HL-60/S4 treated with phorbol 12-myristate 13-acetate at 8.2 ng/mL for 4 days and 3 days (cell line): ENCODE measurements around the gene SUGCT.

Source experiments
- in situ Hi-C: fragments of 300-500 bp; cut with MboI; formaldehyde crosslinking; loops from 2 replicates; pipeline ENCODE4 v1.15.0; 2022; ENCODE audit warnings: low sequenced_read_pairs

The SUGCT gene

DNA sequence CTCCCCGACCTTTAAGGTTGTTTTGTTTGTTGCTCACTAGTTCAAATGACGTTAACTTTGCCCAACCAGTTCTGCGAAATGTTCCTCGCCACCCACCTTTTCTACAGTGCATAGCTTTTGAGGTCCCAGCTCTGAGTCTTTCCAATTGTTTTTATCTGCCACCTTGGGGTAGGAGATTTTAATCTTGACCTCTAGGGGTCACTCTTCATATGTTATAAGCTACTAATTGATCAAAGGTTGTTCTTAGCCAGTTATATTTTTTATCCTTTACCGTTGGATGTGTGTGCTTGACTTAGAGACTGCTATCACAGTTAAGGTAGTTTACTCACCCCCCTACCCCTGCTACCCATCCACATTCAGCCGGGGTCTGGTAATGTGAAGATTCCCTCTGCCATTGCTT is 372.4 kb downstream of the SUGCT start:
- in situ Hi-C loops: no loop called here

DNA sequence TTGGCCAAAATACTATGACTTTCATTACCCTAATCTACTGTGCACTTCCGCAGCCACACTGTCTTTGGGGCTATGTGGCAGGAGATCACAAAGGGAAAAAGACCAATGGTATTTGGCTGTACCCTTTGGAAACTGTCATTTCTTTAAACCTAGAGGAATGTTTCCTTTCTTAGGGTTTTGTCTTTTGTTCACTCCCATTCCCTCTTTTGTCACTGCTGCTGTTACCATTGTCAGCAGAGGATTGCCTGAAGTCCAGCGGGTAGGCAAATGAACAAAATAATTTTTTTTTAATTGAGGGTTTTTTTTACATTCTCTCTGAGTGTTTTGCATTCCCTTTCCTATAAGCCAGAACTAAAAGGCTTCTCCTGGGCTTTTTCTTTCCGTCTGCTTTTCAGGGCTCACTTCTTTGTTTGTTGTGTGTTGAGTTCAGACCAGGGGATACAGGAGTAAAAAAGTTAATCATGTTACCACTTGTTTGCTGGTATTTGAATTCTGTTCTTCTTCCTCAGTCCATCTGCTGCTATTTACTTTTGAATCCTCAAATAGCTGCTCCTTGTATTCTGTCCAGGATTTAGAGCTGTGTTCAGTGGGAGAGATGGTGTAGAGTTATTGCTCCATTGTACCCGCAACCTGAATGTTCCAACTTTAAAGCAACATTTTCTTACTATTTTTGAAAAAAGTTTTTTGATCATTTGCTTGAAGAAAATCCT is 374.6 kb downstream of the SUGCT start:
- in situ Hi-C loops: no loop called here

DNA sequence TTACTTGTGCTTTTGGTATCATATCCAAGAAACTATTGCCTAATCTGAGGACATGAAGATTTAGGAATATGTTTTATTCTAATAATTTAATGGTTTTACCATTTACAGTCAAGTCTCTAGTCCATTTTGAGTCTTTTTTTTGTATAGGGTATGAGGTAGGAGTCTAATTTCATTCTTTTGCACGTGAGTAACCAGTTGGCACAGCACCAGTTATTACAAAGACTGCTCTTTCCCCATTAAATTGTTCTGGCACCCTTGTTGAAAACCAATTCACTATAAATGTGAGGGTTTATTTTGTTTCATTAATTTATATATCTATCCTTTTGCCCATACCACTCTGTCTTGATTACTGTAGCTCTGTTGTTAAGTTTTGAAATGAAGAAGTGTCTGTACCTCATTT is 381.6 kb downstream of the SUGCT start:
- in situ Hi-C loops: no loop called here

DNA sequence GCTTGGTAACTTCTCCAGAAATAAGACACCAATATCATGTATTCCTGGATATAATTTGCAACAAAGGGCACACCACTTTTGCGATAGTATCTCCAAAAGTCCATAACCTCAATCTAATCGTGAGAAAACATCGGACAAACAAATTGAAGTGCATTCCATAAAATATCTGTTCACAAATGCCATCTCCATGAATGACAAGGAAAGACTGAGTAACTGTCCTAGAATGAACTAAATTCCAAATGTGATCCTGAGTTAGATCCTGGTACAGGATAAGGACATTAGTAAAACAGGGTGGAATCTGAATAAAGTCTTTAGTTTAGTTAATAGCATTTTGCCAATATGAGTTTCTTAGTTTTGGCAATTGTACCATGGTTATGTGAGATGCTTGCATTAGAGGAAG is 384.2 kb downstream of the SUGCT start:
- in situ Hi-C loops: no loop called here

DNA sequence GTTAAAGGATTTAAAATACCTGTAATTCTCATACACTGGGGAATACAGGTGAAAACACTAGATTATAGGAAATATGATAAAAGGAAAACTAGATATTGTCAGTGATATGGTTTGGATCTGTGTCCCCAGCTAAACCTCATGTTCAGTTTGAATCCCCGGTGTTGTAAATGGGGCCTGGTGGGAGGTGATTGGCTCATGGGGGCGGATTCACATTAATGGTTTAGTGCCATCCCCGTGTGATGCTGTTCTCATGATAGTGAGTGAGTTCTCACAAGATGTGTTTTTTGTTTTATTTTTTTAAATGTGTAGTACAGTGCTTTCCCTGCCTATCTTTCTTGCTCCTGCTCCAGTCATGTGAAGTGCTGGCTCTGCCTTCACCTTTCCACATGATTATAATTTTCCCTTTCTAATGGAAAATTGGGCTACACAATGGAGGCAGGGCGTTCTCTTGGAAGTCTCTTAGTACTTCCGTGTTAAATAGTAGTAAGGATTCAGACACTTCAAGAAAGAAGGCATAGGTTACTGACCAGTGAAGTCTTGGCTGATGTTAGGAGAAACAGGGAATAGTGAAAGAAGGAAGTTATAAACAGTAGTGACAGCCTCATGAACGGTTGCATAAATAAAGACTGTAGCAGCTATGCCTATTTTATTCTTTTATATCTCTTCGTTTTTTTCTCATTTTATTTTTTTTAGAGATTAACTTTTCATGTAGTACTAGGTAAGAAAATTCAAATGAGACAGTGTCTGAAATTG is 386.4 kb downstream of the SUGCT start:
- in situ Hi-C loops: no loop called here

DNA sequence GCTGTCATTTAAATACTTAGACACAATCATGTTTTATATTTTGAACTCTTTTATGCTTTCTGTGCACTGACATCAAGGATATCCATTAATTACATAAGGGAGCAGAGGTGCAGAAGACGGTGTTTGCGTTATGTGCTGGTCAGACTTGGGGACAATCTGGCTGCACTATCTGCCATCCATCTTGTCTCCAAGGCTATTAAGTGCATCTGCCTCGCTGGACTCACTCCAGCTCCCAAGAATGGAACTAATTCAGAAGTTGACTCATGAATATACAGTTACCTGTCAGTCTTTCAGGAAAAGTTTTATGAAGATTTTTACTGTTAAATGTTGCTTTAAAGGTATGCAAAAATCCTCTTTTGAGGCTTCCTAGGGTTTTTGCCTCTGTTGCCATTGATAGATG is 391.0 kb downstream of the SUGCT start:
- in situ Hi-C loops: no loop called here

DNA sequence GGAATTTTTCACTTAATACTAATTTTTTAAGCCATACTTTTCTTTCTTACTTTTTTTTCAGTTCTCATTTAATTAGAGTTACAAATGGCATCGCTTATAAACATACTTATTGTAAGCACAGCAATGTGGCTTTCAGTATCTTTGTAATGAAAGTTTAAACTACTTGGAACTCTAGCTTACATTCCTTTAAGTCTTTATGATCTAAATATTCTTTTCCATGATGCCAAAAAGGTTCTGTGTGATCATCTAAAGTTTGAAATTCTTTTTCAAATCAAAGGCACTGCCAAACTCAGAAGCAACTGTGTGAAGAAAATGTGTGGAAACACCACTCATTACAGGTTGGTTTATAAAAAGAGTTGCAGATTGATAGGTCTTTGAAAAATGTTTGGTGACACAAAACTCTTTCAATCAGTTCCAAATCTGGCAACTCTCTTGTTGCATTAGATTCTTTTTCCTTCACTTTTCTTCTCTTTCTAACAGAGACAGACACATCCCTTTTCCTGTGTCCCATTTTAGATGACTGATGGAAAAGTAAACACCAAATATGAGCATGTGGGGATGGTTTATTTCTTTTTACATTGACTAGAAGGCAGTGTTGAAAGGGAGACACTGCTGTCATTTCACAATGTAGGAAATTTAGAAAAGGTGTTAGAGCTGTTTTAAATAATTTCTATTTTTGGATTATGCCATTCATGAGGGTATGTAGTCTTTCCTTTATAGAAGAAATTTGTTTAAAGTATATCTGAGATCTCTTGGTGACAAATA is 392.3 kb downstream of the SUGCT start:
- in situ Hi-C loops: no loop called here

DNA sequence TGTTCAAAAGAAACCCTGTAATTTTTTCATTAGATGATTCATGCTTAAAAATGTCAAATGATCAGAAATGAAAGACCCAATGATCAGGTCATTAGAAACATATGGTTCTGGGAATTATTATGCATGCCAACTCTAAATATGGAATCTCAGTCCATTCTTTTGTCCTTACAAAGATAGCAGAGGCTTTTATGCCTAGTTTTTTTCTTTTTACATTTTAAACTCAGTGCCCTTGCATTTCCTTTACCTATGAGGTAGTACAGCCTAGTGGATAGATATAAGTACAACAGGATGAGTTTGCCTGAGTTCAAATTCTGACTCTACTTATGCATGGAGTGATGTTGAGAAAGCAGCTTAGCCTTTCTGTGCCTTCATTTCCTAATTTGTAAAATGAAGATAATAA is 392.9 kb downstream of the SUGCT start:
- in situ Hi-C loops: no loop called here

DNA sequence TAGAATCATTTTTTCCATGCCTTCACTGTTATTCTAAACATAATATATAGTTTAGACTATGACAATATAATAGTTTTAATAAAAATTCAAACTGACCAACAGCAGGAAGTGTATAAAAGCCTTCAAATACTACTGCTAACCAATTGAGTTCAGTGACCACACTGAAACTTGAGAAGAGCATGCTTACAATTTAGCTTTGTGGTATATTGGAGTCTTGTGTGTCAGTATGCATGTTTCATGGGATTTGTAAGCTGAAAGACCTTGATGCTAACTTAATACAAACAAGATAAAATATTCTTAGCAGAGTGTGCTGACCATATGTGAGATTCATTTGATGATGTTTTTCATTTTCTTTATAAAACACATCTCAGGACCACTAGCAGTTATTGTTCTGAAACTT is 395.5 kb downstream of the SUGCT start:
- in situ Hi-C loops: no loop called here

DNA sequence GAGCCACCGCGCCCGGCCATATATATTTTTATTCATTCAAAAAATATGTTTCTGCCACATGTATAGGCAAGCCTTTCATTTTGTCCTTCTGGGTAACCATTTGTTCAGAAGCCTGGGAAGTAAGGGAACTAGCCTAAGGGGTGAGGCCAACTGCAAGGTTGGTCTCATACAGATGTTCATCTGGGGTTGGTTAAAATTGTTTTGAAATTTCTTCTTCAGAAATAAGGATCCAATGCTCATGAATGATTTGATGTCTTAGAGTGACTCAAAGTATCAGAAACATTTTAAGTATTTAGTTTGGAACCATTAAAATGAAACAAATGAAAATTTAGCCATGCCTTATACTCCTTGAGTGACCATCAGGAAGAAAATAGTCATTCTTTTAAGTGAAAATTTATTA is 397.2 kb downstream of the SUGCT start:
- in situ Hi-C loops: no loop called here

DNA sequence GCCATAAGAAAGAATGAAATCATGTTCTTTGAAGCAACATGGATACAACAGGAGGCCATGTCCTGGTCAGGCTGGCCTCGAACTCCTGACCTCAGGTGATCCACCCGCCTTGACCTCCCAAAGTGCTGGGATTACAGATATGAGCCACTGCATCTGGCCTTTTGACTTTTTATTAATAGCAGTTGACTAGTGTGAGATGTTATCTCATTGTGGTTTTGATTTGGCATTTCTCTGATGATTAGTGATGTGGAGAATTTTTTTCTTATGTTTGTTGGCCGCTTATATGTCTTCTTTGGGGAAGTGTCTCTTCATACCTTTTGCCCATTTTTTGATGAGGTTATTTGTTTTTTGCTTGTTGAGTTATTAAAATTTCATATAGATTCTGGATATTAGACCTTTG is 400.9 kb downstream of the SUGCT start:
- in situ Hi-C loops: no loop called here

DNA sequence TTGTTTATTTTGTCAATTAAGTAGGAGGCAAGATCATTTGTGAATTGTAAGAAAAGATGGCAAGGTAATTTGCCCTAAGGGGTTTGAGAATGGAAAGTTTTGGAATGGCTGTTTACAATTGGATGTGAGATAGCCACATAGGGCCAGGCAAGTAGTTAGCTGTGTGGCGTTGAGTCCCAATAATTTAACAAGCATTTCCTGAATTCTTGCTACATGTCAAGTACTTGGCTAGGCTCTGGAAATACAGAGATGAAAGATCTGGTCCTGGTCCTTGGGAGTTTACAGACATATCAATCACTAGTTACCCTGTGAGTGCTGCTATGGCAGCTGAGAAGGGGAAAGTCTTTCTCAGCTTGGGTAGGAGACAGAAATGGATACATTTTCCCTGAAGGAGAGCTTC is 401.6 kb downstream of the SUGCT start:
- in situ Hi-C loops: no loop called here

DNA sequence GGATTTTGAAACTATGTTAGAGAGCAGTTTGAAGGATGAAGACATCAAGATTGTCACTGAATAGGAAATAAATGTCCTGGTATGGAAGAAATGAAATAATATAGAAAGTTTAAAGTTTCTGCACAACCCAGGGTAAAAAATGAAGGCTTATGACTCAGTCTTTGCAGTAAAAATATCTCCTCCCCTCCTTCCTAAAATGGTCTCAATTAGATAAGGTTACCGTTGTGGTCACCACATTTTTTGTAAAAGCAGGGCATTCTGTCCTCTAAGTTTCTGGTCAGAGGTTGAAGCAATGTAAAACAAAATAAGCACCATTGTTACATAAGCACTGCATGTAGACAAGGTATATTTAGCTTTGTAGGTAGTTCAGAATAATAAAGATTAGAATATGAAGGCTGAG is 403.5 kb downstream of the SUGCT start:
- in situ Hi-C loops: no loop called here

DNA sequence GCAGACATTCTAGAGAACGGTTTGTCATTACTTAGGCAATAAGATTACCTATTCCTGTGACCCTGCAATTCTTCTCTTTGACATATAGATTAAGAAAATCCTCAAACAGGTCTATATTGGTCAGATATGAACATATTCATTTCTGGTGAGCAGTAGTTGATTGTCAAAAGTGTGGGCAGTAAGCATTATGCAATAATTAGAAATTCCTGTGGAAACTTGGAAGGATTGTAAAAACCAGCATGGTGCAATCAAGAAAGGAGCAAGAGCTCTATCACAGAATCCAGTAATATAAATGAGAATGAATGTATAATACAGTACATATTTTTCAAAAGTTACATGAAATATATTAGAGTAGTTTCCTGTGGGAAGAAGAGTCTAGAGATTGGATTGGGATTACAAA is 406.5 kb downstream of the SUGCT start:
- in situ Hi-C loops: no loop called here

DNA sequence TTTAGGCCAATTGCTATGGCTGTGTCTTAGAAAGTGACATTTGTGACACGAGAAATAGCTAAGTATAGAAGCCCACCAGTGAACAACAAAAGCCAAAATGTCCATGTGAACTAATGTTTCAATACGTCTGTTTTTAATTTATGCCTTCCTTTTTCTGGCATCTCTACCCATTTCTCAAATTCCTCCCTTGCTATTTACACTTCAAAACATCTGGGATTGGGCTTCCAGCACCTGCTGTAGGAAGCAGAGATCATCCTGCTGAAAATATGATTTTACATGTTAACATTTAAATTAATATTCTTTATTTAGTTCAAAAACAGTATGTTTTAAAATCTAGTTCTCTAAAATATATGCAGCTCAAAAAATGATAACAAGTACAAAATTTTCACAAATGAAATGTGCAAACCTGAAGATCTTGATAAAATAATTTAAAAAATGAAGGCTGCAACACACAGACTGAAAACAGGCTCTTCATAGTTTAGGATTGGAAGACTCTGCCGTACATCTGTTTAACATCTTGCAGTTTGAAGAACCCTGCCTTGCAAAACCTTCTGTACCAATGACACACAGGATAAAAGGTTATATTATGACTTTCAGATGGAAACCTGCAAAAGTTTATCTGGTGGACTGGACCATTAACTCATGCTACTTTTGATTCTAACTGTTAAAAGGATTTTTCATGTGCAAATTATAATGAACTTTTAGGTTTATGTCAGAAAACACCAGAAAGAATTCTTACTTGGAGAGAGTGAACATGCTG is 408.4 kb downstream of the SUGCT start:
- in situ Hi-C loops: no loop called here

DNA sequence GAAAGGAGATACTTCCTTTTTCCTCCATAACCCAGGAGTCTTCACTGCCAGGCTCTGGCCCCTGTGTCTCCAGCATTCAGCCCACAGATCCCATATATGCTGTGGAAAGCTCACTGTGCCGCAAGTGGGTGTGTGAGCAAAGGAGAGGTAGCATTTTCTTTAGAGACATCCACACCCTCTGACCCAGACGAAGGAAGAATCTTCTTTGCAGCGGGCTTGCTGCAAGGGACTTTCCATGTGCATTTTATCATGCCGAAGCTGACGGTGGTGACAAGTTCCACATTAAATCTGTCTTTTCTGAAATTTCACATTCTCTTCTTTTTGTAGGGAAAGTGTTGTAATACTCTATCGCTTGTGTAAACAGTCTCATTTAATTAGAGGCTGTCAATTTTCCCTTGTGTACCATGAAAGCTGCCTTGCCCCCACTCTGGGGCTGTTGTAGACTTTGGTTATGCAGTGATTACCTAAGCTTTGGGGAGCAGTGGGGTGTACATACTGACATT is 409.5 kb downstream of the SUGCT start:
- in situ Hi-C loops: no loop called here

DNA sequence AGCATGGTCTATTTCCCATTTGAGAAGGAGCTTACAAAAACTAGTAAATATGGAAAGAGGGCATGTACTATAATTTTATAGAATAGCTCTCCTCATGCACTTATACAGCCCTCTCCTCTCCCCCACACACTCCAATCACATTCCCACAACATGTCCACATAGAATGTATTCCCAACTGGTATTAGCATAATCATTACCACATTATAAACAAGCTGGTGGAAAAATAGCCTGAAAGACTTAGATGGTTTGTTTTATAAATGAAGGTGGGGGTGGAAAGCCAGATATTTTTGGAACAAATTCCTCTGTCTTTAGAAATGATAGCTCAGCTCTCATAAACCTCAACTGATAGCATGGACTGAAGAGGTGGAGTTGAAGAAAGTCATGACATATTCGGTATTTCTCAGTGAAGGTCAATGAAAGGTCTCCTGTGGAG is 410.1 kb downstream of the SUGCT start:
- in situ Hi-C loops: no loop called here

DNA sequence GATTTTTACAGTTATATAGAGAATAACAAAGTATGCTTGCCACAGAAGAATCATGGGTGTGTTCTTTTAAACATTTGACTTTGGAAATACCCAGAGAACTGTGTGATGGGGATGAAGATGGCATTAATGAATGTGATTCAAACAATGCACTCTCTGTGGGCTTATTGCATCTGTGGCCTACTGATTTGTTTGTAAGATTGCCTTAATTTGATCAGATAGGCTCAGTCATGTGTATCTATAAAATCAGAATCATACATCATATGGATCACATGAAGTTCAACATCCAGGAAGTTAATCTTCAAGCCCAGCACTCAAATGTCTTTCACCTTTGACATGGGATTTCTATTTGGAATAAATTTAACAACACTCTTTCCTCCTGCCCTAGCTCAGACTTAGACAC is 410.9 kb downstream of the SUGCT start:
- in situ Hi-C loops: no loop called here

DNA sequence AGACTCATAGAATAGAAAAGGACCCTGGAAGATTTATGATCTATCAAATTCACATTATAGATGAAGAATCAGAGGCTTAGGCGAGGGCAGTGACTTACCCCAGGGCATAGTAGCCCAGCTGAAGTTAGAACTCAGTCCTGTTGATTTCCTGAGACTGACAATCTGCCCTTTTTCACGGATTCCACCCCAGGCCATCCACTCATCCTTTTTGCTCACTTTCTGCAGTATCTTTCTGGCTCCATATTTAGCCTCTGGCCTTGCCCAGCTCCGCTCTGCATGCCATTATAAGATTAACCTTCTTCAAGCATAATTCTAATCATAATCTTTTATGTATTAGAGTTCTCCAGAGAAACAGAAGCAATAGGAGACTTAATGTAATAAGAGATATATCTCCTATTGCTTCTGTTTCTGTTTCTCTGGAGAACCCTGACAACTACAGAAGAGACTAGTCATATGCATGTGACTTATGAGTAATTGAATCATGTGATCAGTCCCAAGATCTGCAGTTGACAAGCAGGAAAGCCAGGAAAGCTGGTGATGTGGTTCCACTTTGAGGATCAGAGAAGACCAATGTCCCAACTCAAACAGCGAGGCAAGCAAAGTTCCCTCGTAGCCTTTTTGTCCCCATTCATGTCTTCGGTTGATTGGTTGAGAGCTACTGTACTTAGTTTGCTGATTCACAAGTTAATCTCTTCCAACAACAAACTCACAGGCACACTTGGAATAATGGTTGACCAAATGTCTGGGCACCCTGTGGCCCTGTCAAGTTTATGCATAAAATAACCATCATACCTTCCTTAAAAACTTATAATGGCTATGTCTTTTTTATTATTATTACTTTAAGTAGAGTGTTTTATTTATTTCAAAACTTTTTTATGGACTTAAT is 412.1 kb downstream of the SUGCT start:
- in situ Hi-C loops: no loop called here
